GM23338 (cell line): ENCODE measurements around the gene CNN2. TPM values are rescaled to one million over a fixed set of nuclear protein-coding genes. Genes with fewer than 3 reads are reported as not detected.

Source experiments
- ATAC-seq: fragments of 200-7000 bp; cut with Tn5 transposase; 3 replicates; pipeline ENCODE4 v1.9.1; 2020
- DNase-seq: peaks from one replicate; pipeline ENCODE4 v3.0.0-alpha.2; 2015; ENCODE audit warnings: low spot score
- H2AFZ ChIP-seq: fragments of 200-600 bp; sonication (generic); 2 replicates; pipeline ENCODE4 v1.8.0; 2016; ENCODE audit warnings: antibody characterized with exemption, mild to moderate bottlenecking, moderate library complexity
- H3F3A ChIP-seq: fragments of 200-600 bp; sonication (generic); replicated peaks from 2 replicates; pipeline ENCODE4 v1.8.0; 2017; ENCODE audit warnings: antibody characterized with exemption, mixed run types, low read depth
- H3K27ac ChIP-seq: fragments of 200-600 bp; sonication (generic); 2 replicates; pipeline ENCODE4 v1.6.1; 2016; ENCODE audit warnings: low read depth
- H3K27me3 ChIP-seq: fragments of 200-600 bp; sonication (generic); 2 replicates; pipeline ENCODE4 v1.8.0; 2016; ENCODE audit warnings: mild to moderate bottlenecking, mixed run types, moderate library complexity; ENCODE audit not compliant: insufficient read depth
- H3K36me3 ChIP-seq: fragments of 200-600 bp; sonication (generic); 2 replicates; pipeline ENCODE4 v1.8.0; 2016; ENCODE audit warnings: mild to moderate bottlenecking; ENCODE audit not compliant: insufficient read depth
- H3K4me1 ChIP-seq: fragments of 200-600 bp; sonication (generic); 2 replicates; pipeline ENCODE4 v1.8.0; 2016; ENCODE audit warnings: mild to moderate bottlenecking, moderate library complexity; ENCODE audit not compliant: insufficient read depth
- H3K4me2 ChIP-seq: fragments of 200-600 bp; sonication (generic); 2 replicates; pipeline ENCODE4 v1.7.1; 2017; ENCODE audit warnings: mixed run types
- H3K4me3 ChIP-seq: fragments of 200-600 bp; sonication (generic); 2 replicates; pipeline ENCODE4 v1.6.1; 2016; ENCODE audit warnings: mixed run types
- H3K79me2 ChIP-seq: fragments of 200-600 bp; sonication (generic); replicated peaks from 2 replicates; pipeline ENCODE4 v1.8.0; 2017; ENCODE audit warnings: mild to moderate bottlenecking; ENCODE audit not compliant: insufficient read depth
- H3K9me2 ChIP-seq: fragments of 200-600 bp; sonication (generic); 2 replicates; pipeline ENCODE4 v1.8.0; 2017; ENCODE audit not compliant: insufficient read depth
- H4K20me1 ChIP-seq: fragments of 200-600 bp; sonication (generic); replicated peaks from 2 replicates; pipeline ENCODE4 v1.8.0; 2017; ENCODE audit warnings: mild to moderate bottlenecking; ENCODE audit not compliant: insufficient read depth
- H3K27ac Mint-ChIP-seq: 2 replicates; pipeline ENCODE4 v1.8.0; 2020; ENCODE audit warnings: inconsistent platforms, mild to moderate bottlenecking, moderate library complexity, mixed read lengths
- H3K27me3 Mint-ChIP-seq: 3 replicates; pipeline ENCODE4 v1.8.0; 2022; ENCODE audit warnings: low read depth, mild to moderate bottlenecking, moderate library complexity, mixed read lengths, inconsistent platforms; ENCODE audit not compliant: insufficient read depth, poor library complexity
- H3K36me3 Mint-ChIP-seq: 3 replicates; pipeline ENCODE4 v1.8.0; 2021; ENCODE audit warnings: low read depth, mild to moderate bottlenecking, inconsistent platforms, moderate library complexity, mixed read lengths
- H3K4me1 Mint-ChIP-seq: 3 replicates; pipeline ENCODE4 v1.8.0; 2020; ENCODE audit warnings: mild to moderate bottlenecking, inconsistent platforms, mixed read lengths
- H3K4me3 Mint-ChIP-seq: 3 replicates; pipeline ENCODE4 v1.8.0; 2021; ENCODE audit warnings: moderate library complexity, mild to moderate bottlenecking, inconsistent platforms, mixed read lengths
- H3K9me3 Mint-ChIP-seq: 3 replicates; pipeline ENCODE4 v1.8.0; 2020; ENCODE audit warnings: moderate library complexity, mild to moderate bottlenecking, inconsistent platforms, mixed read lengths
- CREB1 ChIP-seq: fragments of 250-450 bp; sonication (Bioruptor Pico); IDR thresholded peaks from 2 replicates; pipeline ENCODE4 v1.5.0; 2020; ENCODE audit warnings: low read depth, mild to moderate bottlenecking, moderate library complexity
- EZH2 ChIP-seq: fragments of 200-600 bp; sonication (generic); IDR thresholded peaks from one replicate; pipeline ENCODE4 v1.8.0; 2017; ENCODE audit warnings: antibody characterized with exemption, mild to moderate bottlenecking, low read depth; ENCODE audit not compliant: unreplicated experiment
- EZH2phosphoT487 ChIP-seq: fragments of 200-600 bp; sonication (generic); IDR thresholded peaks from one replicate; pipeline ENCODE4 v1.8.1; 2018; ENCODE audit warnings: antibody characterized with exemption; ENCODE audit not compliant: unreplicated experiment
- POLR2AphosphoS5 ChIP-seq: IDR thresholded peaks from 2 replicates; pipeline ENCODE4 v1.6.1; 2016; ENCODE audit warnings: antibody characterized with exemption, low read depth
- ZNF114 ChIP-seq: fragments of 250-450 bp; sonication (Bioruptor Pico); IDR thresholded peaks from 2 replicates; pipeline ENCODE4 v1.5.0; 2020; ENCODE audit warnings: mild to moderate bottlenecking, moderate library complexity
- polyA plus RNA-seq: library from polyadenylated mRNA; unstranded; fragments of >200 nt; fragmentation: Nextera tagmentation; extraction: Ambion mirVana; gene quantifications from 2 replicates; pipeline ENCODE4 v1.2.1, GENCODE V29; 2016
- total RNA-seq: library from RNA; depleted of rRNA; stranded (reverse); fragments of >200 nt; shearing (Covaris generic); gene quantifications from 2 replicates; pipeline ENCODE4 v1.2.3, GENCODE V29; 2014
- TF ChIP-seq, protein P1 (sequence below), 2 experiments: fragments of 200-600 bp in 1 of 2; sonication (generic) in 1 of 2; conservative IDR thresholded peaks; 2 replicates each; pipeline versions ENCODE4 v1.5.1 to v1.6.1; 2016 to 2017; ENCODE audit warnings: antibody characterized with exemption in 2 of 2, low read depth in 2 of 2, mild to moderate bottlenecking in 2 of 2, moderate library complexity in 1 of 2
- TF ChIP-seq, protein P2 (sequence below): IDR thresholded peaks from one replicate; pipeline ENCODE4 v1.6.1; 2018; ENCODE audit warnings: antibody characterized with exemption; ENCODE audit not compliant: unreplicated experiment

The CNN2 gene
- total and polyA plus RNA-seq, 2 experiments from 2014 or later, result 330 to 392 TPM

DNA sequence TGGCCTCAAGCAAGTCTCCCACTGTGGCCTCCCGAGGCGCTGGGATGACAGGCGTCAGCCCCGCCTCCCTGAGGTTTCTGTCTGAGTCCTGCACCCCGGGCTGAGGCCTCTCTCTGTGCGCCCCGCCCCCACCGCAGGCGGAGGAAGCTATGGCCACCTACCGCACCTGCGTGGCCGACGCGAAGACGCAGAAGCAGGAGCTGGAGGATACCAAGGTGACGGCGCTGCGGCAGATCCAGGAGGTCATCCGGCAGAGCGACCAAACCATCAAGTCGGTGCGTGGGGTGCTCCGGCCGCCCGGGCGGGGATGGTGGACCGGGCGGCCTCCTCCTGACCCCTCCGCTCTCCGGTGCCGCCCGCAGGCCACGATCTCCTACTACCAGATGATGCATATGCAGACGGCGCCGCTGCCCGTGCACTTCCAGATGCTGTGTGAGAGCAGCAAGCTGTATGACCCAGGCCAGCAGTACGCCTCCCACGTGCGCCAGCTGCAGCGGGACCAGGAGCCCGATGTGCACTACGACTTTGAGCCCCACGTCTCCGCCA lies 53.2 kb downstream of the CNN2 start:
- Histone ChIP-seq H3K9me2 (no peaks in the 10 kb centered on the region), H3F3A (peaks cover 23% of the 10 kb centered on the region), H3K36me3 (peaks cover 4% of the 10 kb centered on the region; the same call in 1 of the 2 replicates), H2AFZ (no peak overlapping the region), H3K27ac (no peak overlapping the region), H3K27me3 (no peaks in the 10 kb centered on the region), H3K79me2 (no peaks in the 10 kb centered on the region), H3K4me2 (no peak overlapping the region), H4K20me1 (no peaks in the 10 kb centered on the region), H3K4me3 (no peak overlapping the region), H3K4me1 (no peaks in the 10 kb centered on the region; the same call in 1 of the 2 replicates)
- TF ChIP-seq, protein P1, sequence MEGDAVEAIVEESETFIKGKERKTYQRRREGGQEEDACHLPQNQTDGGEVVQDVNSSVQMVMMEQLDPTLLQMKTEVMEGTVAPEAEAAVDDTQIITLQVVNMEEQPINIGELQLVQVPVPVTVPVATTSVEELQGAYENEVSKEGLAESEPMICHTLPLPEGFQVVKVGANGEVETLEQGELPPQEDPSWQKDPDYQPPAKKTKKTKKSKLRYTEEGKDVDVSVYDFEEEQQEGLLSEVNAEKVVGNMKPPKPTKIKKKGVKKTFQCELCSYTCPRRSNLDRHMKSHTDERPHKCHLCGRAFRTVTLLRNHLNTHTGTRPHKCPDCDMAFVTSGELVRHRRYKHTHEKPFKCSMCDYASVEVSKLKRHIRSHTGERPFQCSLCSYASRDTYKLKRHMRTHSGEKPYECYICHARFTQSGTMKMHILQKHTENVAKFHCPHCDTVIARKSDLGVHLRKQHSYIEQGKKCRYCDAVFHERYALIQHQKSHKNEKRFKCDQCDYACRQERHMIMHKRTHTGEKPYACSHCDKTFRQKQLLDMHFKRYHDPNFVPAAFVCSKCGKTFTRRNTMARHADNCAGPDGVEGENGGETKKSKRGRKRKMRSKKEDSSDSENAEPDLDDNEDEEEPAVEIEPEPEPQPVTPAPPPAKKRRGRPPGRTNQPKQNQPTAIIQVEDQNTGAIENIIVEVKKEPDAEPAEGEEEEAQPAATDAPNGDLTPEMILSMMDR (conservative IDR thresholded peaks at IDR 0.05; ENCODE audit: low read depth in 2 of 2), result peak in 1 of 2 experiments; percentile 27; a peak in 1 of 4 replicates
- no peak for TF ChIP-seq CREB1
- DNase-seq (peak; percentile 61), ATAC-seq (no peak)
- Mint-ChIP-seq H3K4me1 (no peaks in the 10 kb centered on the region), H3K27ac (no peak overlapping the region), H3K4me3 (no peak overlapping the region), H3K36me3 (peaks cover 51% of the 10 kb centered on the region), H3K9me3 (no peaks in the 10 kb centered on the region), H3K27me3 (peaks cover 16% of the 10 kb centered on the region)

DNA sequence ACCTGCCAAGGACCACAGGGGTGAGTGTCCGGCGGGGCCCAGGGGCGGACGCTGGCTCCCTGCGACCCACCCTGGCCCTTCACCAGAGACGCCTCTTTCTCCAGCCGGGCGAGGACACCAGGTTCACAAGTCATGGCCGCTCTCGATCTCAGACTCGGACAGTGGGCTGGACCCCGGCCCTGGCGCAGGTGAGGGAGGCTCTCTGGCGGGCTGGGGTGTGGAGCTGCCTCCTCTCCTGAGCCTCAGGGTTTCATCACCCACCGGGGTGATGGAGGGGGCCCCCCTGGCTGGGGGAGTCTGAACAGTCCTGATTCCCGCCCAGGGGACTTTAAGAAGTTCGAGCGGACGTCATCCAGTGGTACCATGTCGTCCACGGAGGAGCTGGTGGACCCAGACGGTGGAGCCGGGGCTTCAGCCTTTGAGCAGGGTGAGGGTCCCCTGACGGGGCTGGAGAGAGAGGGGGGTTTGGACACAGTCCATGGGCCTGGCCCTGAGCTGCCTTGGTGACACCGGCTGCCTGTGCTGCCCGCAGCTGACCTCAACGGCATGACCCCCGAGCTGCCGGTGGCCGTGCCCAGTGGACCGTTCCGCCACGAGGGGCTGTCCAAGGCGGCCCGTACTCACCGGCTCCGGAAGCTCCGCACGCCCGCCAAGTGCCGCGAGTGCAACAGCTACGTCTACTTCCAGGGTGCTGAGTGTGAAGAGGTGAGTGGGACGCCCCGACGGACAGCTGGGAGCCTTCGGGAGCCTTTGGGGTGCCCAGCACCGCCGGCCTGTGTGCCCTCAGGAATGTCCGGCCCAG lies 54.2 kb downstream of the CNN2 start:
- no peaks in the 10 kb centered on the region for H3K4me1 Mint-ChIP-seq
- DNase-seq, result no peak
- H3K4me3 Mint-ChIP-seq, result no peak overlapping the region

More for the DNA sequence above, 54.2 kb downstream of the CNN2 start:
- Histone ChIP-seq H3K27me3 (no peaks in the 10 kb centered on the region), H4K20me1 (no peaks in the 10 kb centered on the region), H3K4me2 (0 out of 2 replicates have a peak overlapping the region, but pooled peaks have one; percentile 79), H3K79me2 (no peaks in the 10 kb centered on the region), H3K4me1 (no peaks in the 10 kb centered on the region; the same call in 1 of the 2 replicates), H3K36me3 (peaks cover 3% of the 10 kb centered on the region; the same call in 1 of the 2 replicates), H3K27ac (no peak overlapping the region), H2AFZ (no peak overlapping the region), H3F3A (peaks cover 24% of the 10 kb centered on the region), H3K4me3 (no peak overlapping the region), H3K9me2 (no peaks in the 10 kb centered on the region)
- TF ChIP-seq POLR2AphosphoS5, result no peak
- TF ChIP-seq, protein P2, sequence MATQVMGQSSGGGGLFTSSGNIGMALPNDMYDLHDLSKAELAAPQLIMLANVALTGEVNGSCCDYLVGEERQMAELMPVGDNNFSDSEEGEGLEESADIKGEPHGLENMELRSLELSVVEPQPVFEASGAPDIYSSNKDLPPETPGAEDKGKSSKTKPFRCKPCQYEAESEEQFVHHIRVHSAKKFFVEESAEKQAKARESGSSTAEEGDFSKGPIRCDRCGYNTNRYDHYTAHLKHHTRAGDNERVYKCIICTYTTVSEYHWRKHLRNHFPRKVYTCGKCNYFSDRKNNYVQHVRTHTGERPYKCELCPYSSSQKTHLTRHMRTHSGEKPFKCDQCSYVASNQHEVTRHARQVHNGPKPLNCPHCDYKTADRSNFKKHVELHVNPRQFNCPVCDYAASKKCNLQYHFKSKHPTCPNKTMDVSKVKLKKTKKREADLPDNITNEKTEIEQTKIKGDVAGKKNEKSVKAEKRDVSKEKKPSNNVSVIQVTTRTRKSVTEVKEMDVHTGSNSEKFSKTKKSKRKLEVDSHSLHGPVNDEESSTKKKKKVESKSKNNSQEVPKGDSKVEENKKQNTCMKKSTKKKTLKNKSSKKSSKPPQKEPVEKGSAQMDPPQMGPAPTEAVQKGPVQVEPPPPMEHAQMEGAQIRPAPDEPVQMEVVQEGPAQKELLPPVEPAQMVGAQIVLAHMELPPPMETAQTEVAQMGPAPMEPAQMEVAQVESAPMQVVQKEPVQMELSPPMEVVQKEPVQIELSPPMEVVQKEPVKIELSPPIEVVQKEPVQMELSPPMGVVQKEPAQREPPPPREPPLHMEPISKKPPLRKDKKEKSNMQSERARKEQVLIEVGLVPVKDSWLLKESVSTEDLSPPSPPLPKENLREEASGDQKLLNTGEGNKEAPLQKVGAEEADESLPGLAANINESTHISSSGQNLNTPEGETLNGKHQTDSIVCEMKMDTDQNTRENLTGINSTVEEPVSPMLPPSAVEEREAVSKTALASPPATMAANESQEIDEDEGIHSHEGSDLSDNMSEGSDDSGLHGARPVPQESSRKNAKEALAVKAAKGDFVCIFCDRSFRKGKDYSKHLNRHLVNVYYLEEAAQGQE, result no peak
- no peak for TF ChIP-seq EZH2phosphoT487
- TF ChIP-seq, protein P1 (conservative IDR thresholded peaks at IDR 0.05; ENCODE audit: low read depth in 2 of 2), result no peak
- TF ChIP-seq ZNF114 (CRISPR knock-in tag), result no peak
- TF ChIP-seq EZH2, result no peak
- TF ChIP-seq CREB1, result no peak
- no peak for ATAC-seq
- Mint-ChIP-seq H3K36me3 (peaks cover 56% of the 10 kb centered on the region), H3K9me3 (no peaks in the 10 kb centered on the region; the same call in 2 of the 3 replicates), H3K27me3 (peaks cover 23% of the 10 kb centered on the region), H3K27ac (no peak overlapping the region)
